ENCODE results near the gene CEP131. TPM values are rescaled to one million over a fixed set of nuclear protein-coding genes. Genes with fewer than 3 reads are reported as not detected.

The CEP131 gene
- total RNA-seq, 4 donors from 2014 or later: 5.7 to 21.3 (median 6.8) TPM

DNA sequence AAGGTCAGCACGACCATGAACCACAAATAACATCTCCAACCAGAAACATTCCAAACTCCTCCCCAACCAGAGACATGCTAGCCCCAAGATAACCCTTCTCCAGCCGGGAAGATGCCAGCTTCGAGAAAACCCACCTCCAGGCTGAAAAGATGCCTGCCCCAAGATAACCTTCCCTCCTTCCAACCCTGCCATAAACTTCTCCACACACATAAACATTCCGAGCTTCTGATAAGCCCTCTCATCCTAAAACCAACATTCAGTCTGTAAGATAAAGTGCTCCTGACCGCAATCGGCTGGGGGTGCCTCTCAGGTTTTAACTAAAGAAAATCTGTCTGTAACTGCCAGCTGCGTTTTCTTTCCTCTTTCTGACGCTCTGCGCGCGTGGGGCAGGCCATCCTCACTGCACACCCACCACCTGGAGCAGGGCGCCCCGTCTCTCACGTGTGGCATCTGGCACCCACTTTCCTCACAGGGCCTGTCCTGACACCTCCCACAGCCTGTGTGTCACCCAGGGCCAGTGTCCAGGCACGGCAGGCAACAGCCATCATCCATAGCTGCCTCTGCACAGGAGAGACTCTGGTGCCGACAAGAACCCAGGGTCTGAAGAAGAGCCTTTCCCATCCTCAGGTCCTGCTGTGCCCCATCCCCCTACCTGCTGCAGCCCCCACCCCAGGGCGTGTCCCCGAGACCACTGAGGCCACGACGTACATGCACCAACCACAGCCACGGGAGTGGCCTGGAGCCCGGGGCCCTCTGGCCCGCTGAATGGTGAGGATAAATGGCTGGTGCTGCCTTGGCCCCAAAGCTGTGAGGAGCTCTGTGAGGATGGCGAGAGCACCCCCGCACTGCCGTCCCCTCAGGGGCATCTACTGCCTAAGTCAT, 12.4 kb upstream of the CEP131 start:
- TF ChIP-seq EP300 (IDR thresholded peaks at IDR 0.05; ENCODE audit: low read depth) (no peak), POLR2A (IDR thresholded peaks at IDR 0.05) (no peak), CTCF (IDR thresholded peaks at IDR 0.05) (no peak), POLR2AphosphoS5 (IDR thresholded peaks at IDR 0.05) (no peak)
- Histone ChIP-seq H3K27ac (no peak overlapping the region), H3K4me3 (no peak overlapping the region), H3K9me3 (no peaks in the 10 kb centered on the region), H3K27me3 (no peaks in the 10 kb centered on the region), H3K36me3 (peaks cover 0 to 8% (median 0%) of the 10 kb centered on the region in 4 donors), H3K4me1 (peaks cover 12 to 24% (median 18%) of the 10 kb centered on the region in 4 donors)
- in situ Hi-C loops (cut with MboI; ENCODE audit: low pct_ligation_motif_present in 1 of 4, low pct_unique_long_range_greater_than_20kb in 1 of 4, low sequenced_read_pairs in 3 of 4): no loop called here
- no peak for DNase-seq
- 88% methylated on average over 26 of the region's 26 CpGs; no CpG with 5 or more reads in 1 of the 2 donors for WGBS, 2 donors (ENCODE audit: low coverage in 1 of 2)
- intact Hi-C loops (cut with DNase I; ENCODE audit: low total_unique reads): loop anchor here (10.0 kb wide), 1 partner anchor 60 kb away; the partner anchor contains the start of gene SLC38A10

DNA sequence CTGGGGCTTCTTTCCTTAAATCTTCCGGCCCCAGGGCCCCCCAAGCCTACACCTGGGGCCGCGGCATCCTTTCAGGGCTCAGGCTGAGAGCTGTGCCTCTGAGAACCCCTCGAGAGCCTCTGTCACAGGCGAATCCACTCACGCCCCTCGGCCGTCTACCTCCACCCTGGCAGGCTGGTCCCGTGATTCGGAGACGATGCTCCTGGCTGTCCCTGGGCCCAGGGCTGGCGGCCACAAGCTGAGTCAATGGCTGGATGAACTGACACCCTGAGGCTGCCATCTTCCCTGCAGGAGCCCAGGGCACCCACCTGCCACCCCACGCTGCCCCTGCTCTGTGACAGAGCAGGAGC, 11.7 kb upstream of the CEP131 start:
- H3K36me3 ChIP-seq: peaks cover 0 to 8% (median 0%) of the 10 kb centered on the region in 4 donors
- in situ Hi-C loops (cut with MboI; ENCODE audit: low pct_ligation_motif_present in 1 of 4, low pct_unique_long_range_greater_than_20kb in 1 of 4, low sequenced_read_pairs in 3 of 4): no loop called here
- no peak for DNase-seq

GRCh38 chr17:81233811-81234505, 11.2 kb upstream of the CEP131 start:
- Histone ChIP-seq H3K36me3 (peaks cover 0 to 8% (median 0%) of the 10 kb centered on the region in 4 donors), H3K9me3 (no peaks in the 10 kb centered on the region), H3K4me1 (peaks cover 8 to 16% (median 13%) of the 10 kb centered on the region in 4 donors), H3K4me3 (no peak overlapping the region), H3K27me3 (no peaks in the 10 kb centered on the region), H3K27ac (no peak overlapping the region)
- in situ Hi-C loops (cut with MboI; ENCODE audit: low pct_ligation_motif_present in 1 of 4, low pct_unique_long_range_greater_than_20kb in 1 of 4, low sequenced_read_pairs in 3 of 4): no loop called here
- intact Hi-C loops (cut with DNase I; ENCODE audit: low total_unique reads): loop anchor here (10.0 kb wide), 1 partner anchor 61 kb away; the partner anchor contains the start of gene SLC38A10
- TF ChIP-seq POLR2A (IDR thresholded peaks at IDR 0.05) (no peak), CTCF (IDR thresholded peaks at IDR 0.05) (no peak), EP300 (IDR thresholded peaks at IDR 0.05; ENCODE audit: low read depth) (no peak), POLR2AphosphoS5 (IDR thresholded peaks at IDR 0.05) (no peak)
- DNase-seq: no peak
- 90% methylated on average over 17 of the region's 21 CpGs; no CpG with 5 or more reads in 1 of the 2 donors for WGBS, 2 donors (ENCODE audit: low coverage in 1 of 2)

More for the DNA sequence above, 11.7 kb upstream of the CEP131 start:
- no peak overlapping the region for H3K4me3 ChIP-seq
- H3K4me1 ChIP-seq: peaks cover 8 to 17% (median 13%) of the 10 kb centered on the region in 4 donors
- no peaks in the 10 kb centered on the region for H3K27me3 ChIP-seq
- TF ChIP-seq EP300 (IDR thresholded peaks at IDR 0.05; ENCODE audit: low read depth): no peak
- no peak for TF ChIP-seq POLR2AphosphoS5 (IDR thresholded peaks at IDR 0.05)
- TF ChIP-seq CTCF (IDR thresholded peaks at IDR 0.05): no peak
- TF ChIP-seq POLR2A (IDR thresholded peaks at IDR 0.05): no peak
- 93 to 100% methylated on average over 1 to 13 of the region's 13 CpGs for WGBS, 2 donors (ENCODE audit: low coverage in 1 of 2)
- intact Hi-C loops (cut with DNase I; ENCODE audit: low total_unique reads): loop anchor here (10.0 kb wide), 1 partner anchor 60 kb away; the partner anchor contains the start of gene SLC38A10
- no peaks in the 10 kb centered on the region for H3K9me3 ChIP-seq
- no peak overlapping the region for H3K27ac ChIP-seq

GRCh38 chr17:81233316-81233715, 10.6 kb upstream of the CEP131 start:
- TF ChIP-seq POLR2AphosphoS5 (IDR thresholded peaks at IDR 0.05): no peak
- TF ChIP-seq POLR2A (IDR thresholded peaks at IDR 0.05): no peak
- no peak for TF ChIP-seq CTCF (IDR thresholded peaks at IDR 0.05)
- no peak for TF ChIP-seq EP300 (IDR thresholded peaks at IDR 0.05; ENCODE audit: low read depth)
- Histone ChIP-seq H3K4me3 (no peak overlapping the region), H3K36me3 (peaks cover 0 to 8% (median 0%) of the 10 kb centered on the region in 4 donors), H3K27ac (no peak overlapping the region), H3K27me3 (no peaks in the 10 kb centered on the region), H3K4me1 (peaks cover 8 to 16% (median 13%) of the 10 kb centered on the region in 4 donors), H3K9me3 (no peaks in the 10 kb centered on the region)
- in situ Hi-C loops (cut with MboI; ENCODE audit: low pct_ligation_motif_present in 1 of 4, low pct_unique_long_range_greater_than_20kb in 1 of 4, low sequenced_read_pairs in 3 of 4) (no loop called here), intact Hi-C loops (cut with DNase I; ENCODE audit: low total_unique reads) (loop anchor here (10.0 kb wide), 1 partner anchor 61 kb away; the partner anchor contains the start of gene SLC38A10)
- WGBS, 2 donors (ENCODE audit: low coverage in 1 of 2): 95% methylated on average over 17 of the region's 17 CpGs; no CpG with 5 or more reads in 1 of the 2 donors
- DNase-seq: no peak
